22Rv1 (cell line): ENCODE measurements around the gene MAP2K7.

Experiments used
- H3K27ac ChIP-seq: fragments of 450-650 bp; 2 replicates; pipeline ENCODE4 v1.5.1; 2017
- CTCF ChIP-seq: fragments of 450-650 bp; IDR thresholded peaks from 2 replicates; pipeline ENCODE4 v1.5.1; 2017; ENCODE audit warnings: mild to moderate bottlenecking
- ZFX ChIP-seq: fragments of 450-650 bp; IDR thresholded peaks from 2 replicates; pipeline ENCODE4 v1.6.1; 2017; ENCODE audit warnings: antibody characterized with exemption, borderline replicate concordance

MAP2K7 gene

GRCh38 chr19:7859831-7860713 is 43.6 kb upstream of the MAP2K7 start:
- no peak for TF ChIP-seq CTCF
- TF ChIP-seq ZFX = no peak
- no peak overlapping the region for H3K27ac ChIP-seq

- no peak overlapping the region for H3K27ac ChIP-seq
- TF ChIP-seq ZFX (no peak), CTCF (no peak)
Measured at GRCh38 chr19:7860714-7861618, 42.7 kb upstream of the MAP2K7 start.

GRCh38 chr19:7861619-7862412 is 41.9 kb upstream of the MAP2K7 start:
- no peak overlapping the region for H3K27ac ChIP-seq
- TF ChIP-seq CTCF (peak; percentile 38), ZFX (no peak)

GRCh38 chr19:7862413-7862951 is 41.2 kb upstream of the MAP2K7 start:
- TF ChIP-seq CTCF (no peak), ZFX (no peak)

GRCh38 chr19:7863157-7863970 is 40.3 kb upstream of the MAP2K7 start:
- TF ChIP-seq ZFX (no peak), CTCF (no peak)

More at GRCh38 chr19:7862413-7862951, 41.2 kb upstream of the MAP2K7 start:
- H3K27ac ChIP-seq = no peak overlapping the region

GRCh38 chr19:7863971-7864689 is 39.5 kb upstream of the MAP2K7 start:
- no peak overlapping the region for H3K27ac ChIP-seq
- TF ChIP-seq ZFX (no peak), CTCF (no peak)

More at GRCh38 chr19:7863157-7863970, 40.3 kb upstream of the MAP2K7 start:
- H3K27ac ChIP-seq = no peak overlapping the region
